Heart left ventricle (tissue), 16 donors: Measurements from ENCODE around the gene AFG3L2. TPM values are rescaled to one million over a fixed set of nuclear protein-coding genes. Genes with fewer than 3 reads are reported as not detected.

Experiments
- ATAC-seq, 4 donors: fragments of 200-7000 bp; cut with Tn5 transposase; one replicate each; pipeline ENCODE4 v1.9.1; 2020 to 2022; ENCODE audit warnings: moderate library complexity in 4 of 4, mild to moderate bottlenecking in 3 of 4, moderate number of reproducible peaks in 1 of 4
- DNase-seq, 5 donors: peaks; one replicate each; pipeline ENCODE4 v3.0.0-alpha.2; 2020
- H3K27ac ChIP-seq, 12 donors: fragments of 200-600 bp; sonication (generic) in 4 of 12; one replicate each; pipeline versions ENCODE4 v1.5.0 to v1.8.0; 2016 to 2022; ENCODE audit warnings: mild to moderate bottlenecking in 2 of 12
- H3K27me3 ChIP-seq, 9 donors: fragments of 200-600 bp; sonication (generic) in 2 of 9; one replicate each; pipeline versions ENCODE4 v1.5.1 to v1.8.0; 2016 to 2022; ENCODE audit warnings: mild to moderate bottlenecking in 3 of 9
- H3K36me3 ChIP-seq, 9 donors: fragments of 200-600 bp; sonication (generic) in 2 of 9; one replicate each; pipeline versions ENCODE4 v1.5.0 to v1.8.0; 2018 to 2022; ENCODE audit warnings: mild to moderate bottlenecking in 2 of 9
- H3K4me1 ChIP-seq, 12 donors: fragments of 200-600 bp; sonication (generic) in 4 of 12; one replicate each; pipeline versions ENCODE4 v1.5.0 to v1.8.0; 2016 to 2022; ENCODE audit warnings: mild to moderate bottlenecking in 3 of 12
- H3K4me3 ChIP-seq, 12 donors: fragments of 200-600 bp; sonication (generic) in 4 of 12; one replicate each; pipeline versions ENCODE4 v1.5.0 to v1.8.0; 2017 to 2022; ENCODE audit warnings: mild to moderate bottlenecking in 9 of 12, moderate library complexity in 4 of 12
- H3K9me3 ChIP-seq, 12 donors: fragments of 200-600 bp; sonication (generic) in 4 of 12; one replicate each; pipeline versions ENCODE4 v1.5.0 to v1.8.0; 2016 to 2022; ENCODE audit warnings: mild to moderate bottlenecking in 1 of 12
- CTCF ChIP-seq, 12 donors: fragments of 200-600 bp; sonication (generic) in 4 of 12; IDR thresholded peaks; one replicate each; pipeline versions ENCODE4 v1.5.0 to v1.8.0; 2018 to 2022; ENCODE audit warnings: antibody characterized with exemption in 12 of 12, mild to moderate bottlenecking in 5 of 12
- POLR2A ChIP-seq, 2 donors: fragments of 450-650 bp; IDR thresholded peaks; one replicate each; pipeline ENCODE4 v1.6.1; 2017; ENCODE audit warnings: antibody characterized with exemption in 2 of 2, mild to moderate bottlenecking in 2 of 2, moderate library complexity in 2 of 2
- WGBS, 4 donors: extraction: QIAGEN DNeasy Blood & Tissue Kit in 2 of 4; methylation state at CpG; one replicate each; pipeline versions ENCODE4 v1.1.5 to v1.1.7; 2013 to 2018; 5-methylcytosine and 5-hydroxymethylcytosine counted together
- intact Hi-C, 10 donors: fragments of 100-400 bp; cut with DNase I; formaldehyde crosslinking; loops; one replicate each; pipeline versions ENCODE4 v1.11.1 to v1.14.2; 2022
- polyA plus RNA-seq, 2 donors: library from polyadenylated mRNA; stranded (reverse); fragments of 200-250 nt; gene quantifications; one replicate each; pipeline ENCODE4 v1.2.3, GENCODE V29; 2013
- total RNA-seq, 9 donors: library from RNA; depleted of rRNA in 2 of 9; stranded (reverse); fragments of >200 nt in 2 of 9; fragmentation: NEBNext Ultra II Directional in 3 of 9; extraction: Animal tissue kit (Norgen Biotek cat#: 25700) in 3 of 9; gene quantifications; one replicate each; pipeline versions ENCODE4 v1.1.0 to v1.2.4, GENCODE V29; 2016 to 2023
- donor health status: ischemic (EF 13 %, LVEDD 7.1; RV severe dilation, severe dysfunction).
- donor health status: healthy with polysubstance abuse.
- donor health status: DM: no; HTN: yes; CAD: no.
- donor health status: DM: no; HTN: no; CAD: no.
- donor health status: ischemic (EF 25% LVEDD 6.9; RV normal size, moderate dysfunction).
- donor health status: ischemic (EF 25% LVEDD 5.7; RV mildly dilated, moderate dysfunction).
- donor health status: healthy.
- donor health status: DM: yes; HTN: yes; CAD: no.
- donor health status: ischemic (EF 35%, LVEDD 5.7; RV mildly dilated, moderate dysfunction).
- donor health status: nonischemic (EF 11% LVEDD 7.7; RV severe dilation, severe dysfunction).
- donor health status: DM: yes; HTN: yes; CAD: no.
- donor health status: PGD.
- donor health status: ischemic (EF 29% LVEDD 5.4; RV normal size, mild dysfunction).
- donor health status: nonischemic (EF 23%, LVEDD 6.1; RV moderate dilation, normal function).

Gene AFG3L2
- total and polyA plus RNA-seq, 11 donors = 59.9 to 174 (median 138) TPM

- Histone ChIP-seq H3K27ac (peak overlapping the region; percentile 28 to 100 (median 98)), H3K27me3 (no peaks in the 10 kb centered on the region), H3K9me3 (no peaks in the 10 kb centered on the region), H3K4me1 (peaks cover 0 to 75% (median 45%) of the 10 kb centered on the region in 12 donors), H3K36me3 (peaks cover 0 to 21% (median 15%) of the 10 kb centered on the region in 9 donors), H3K4me3 (peak overlapping the region in 8 of 12 donors; percentile 12 to 95 (median 81))
- no peak for TF ChIP-seq POLR2A (IDR thresholded peaks at IDR 0.05)
- no peak for TF ChIP-seq CTCF (IDR thresholded peaks at IDR 0.05)
- no peak for DNase-seq
- intact Hi-C loops = loop anchor here in 6 of 10 donors (5.0 to 10.0 kb wide), 6 partner anchors 36 to 511 kb away; partner anchors contain the start of gene PTPN2 (in 1 of the 6)
- no peak for ATAC-seq
- 54 to 71% (median 62%) methylated on average over 2 of the region's 2 CpGs for WGBS, 4 donors
Measured at GRCh38 chr18:12373771-12374116, 3.3 kb downstream of the AFG3L2 start.

GRCh38 chr18:12373116-12373770 is 3.8 kb downstream of the AFG3L2 start:
- DNase-seq (peak in 1 of 5 donors; percentile 29), ATAC-seq (peak in 1 of 4 donors; percentile 11)
- peak overlapping the region in 7 of 12 donors; percentile 12 to 95 (median 82) for H3K4me3 ChIP-seq
- peaks cover 0 to 80% (median 45%) of the 10 kb centered on the region in 12 donors for H3K4me1 ChIP-seq
- H3K36me3 ChIP-seq = peaks cover 0 to 26% (median 20%) of the 10 kb centered on the region in 9 donors
- WGBS, 4 donors = 47 to 65% (median 54%) methylated on average over 4 of the region's 4 CpGs
- peak overlapping the region; percentile 28 to 100 (median 96) for H3K27ac ChIP-seq
- H3K27me3 ChIP-seq = no peaks in the 10 kb centered on the region
- intact Hi-C loops = loop anchor here in 6 of 10 donors (5.0 to 10.0 kb wide), 6 partner anchors 36 to 512 kb away; partner anchors contain the start of gene PTPN2 (in 1 of the 6)
- TF ChIP-seq CTCF (IDR thresholded peaks at IDR 0.05) (no peak), POLR2A (IDR thresholded peaks at IDR 0.05) (no peak)
- no peaks in the 10 kb centered on the region for H3K9me3 ChIP-seq

GRCh38 chr18:12372406-12372805 is 4.6 kb downstream of the AFG3L2 start:
- intact Hi-C loops = loop anchor here in 6 of 10 donors (5.0 to 10.0 kb wide), 6 partner anchors 35 to 512 kb away; partner anchors contain the start of gene PTPN2 (in 1 of the 6)
- Histone ChIP-seq H3K9me3 (no peaks in the 10 kb centered on the region), H3K27ac (peak overlapping the region in 11 of 12 donors; percentile 5 to 100 (median 98)), H3K36me3 (peaks cover 0 to 34% (median 28%) of the 10 kb centered on the region in 9 donors), H3K4me3 (peak overlapping the region in 1 of 12 donors; percentile 2), H3K4me1 (peaks cover 0 to 83% (median 40%) of the 10 kb centered on the region in 12 donors), H3K27me3 (no peaks in the 10 kb centered on the region)
- TF ChIP-seq CTCF (IDR thresholded peaks at IDR 0.05) = no peak
- TF ChIP-seq POLR2A (IDR thresholded peaks at IDR 0.05) = no peak
- DNase-seq (no peak), ATAC-seq (no peak)
- WGBS, 4 donors = 38 to 47% (median 43%) methylated on average over 3 of the region's 3 CpGs

GRCh38 chr18:12371590-12371989 is 5.4 kb downstream of the AFG3L2 start:
- H3K9me3 ChIP-seq = no peaks in the 10 kb centered on the region
- H3K4me1 ChIP-seq = peaks cover 0 to 91% (median 43%) of the 10 kb centered on the region in 12 donors
- DNase-seq (no peak), ATAC-seq (no peak)
- TF ChIP-seq CTCF (IDR thresholded peaks at IDR 0.05) = no peak
- no peak for TF ChIP-seq POLR2A (IDR thresholded peaks at IDR 0.05)
- 43 to 65% (median 54%) methylated on average over 2 of the region's 2 CpGs for WGBS, 4 donors
- H3K4me3 ChIP-seq = no peak overlapping the region
- peaks cover 0 to 42% (median 36%) of the 10 kb centered on the region in 9 donors for H3K36me3 ChIP-seq
- no peaks in the 10 kb centered on the region for H3K27me3 ChIP-seq
- peak overlapping the region in 10 of 12 donors; percentile 5 to 100 (median 96) for H3K27ac ChIP-seq
- intact Hi-C loops = loop anchor here in 6 of 10 donors (5.0 to 10.0 kb wide), 6 partner anchors 34 to 513 kb away; partner anchors contain the start of gene PTPN2 (in 1 of the 6)
